A673 (cell line): ENCODE data around the gene STX1A. TPM values are rescaled to one million over a fixed set of nuclear protein-coding genes. Genes with fewer than 3 reads are reported as not detected.

Source experiments
- BruUV-seq: library from RNA; stranded (reverse); fragments of 400-500 nt; replicated peaks from 2 replicates; lab custom pipeline; 2021; lab: Mats Ljungman, UMichigan
- CTCF ChIA-PET: fragments of 300-600 bp; sonication (Branson Sonifier 250); formaldehyde crosslinking; loops from one replicate; lab custom pipeline; 2022; ENCODE audit warnings: antibody characterized with exemption; lab: Charles Lee
- POLR2A ChIA-PET: fragments of 300-600 bp; sonication (Branson Sonifier 250); formaldehyde crosslinking; loops from one replicate; lab custom pipeline; 2022; ENCODE audit warnings: antibody characterized with exemption; ENCODE audit not compliant: low non-redundant PET; lab: Charles Lee
- DNase-seq: peaks from one replicate; pipeline ENCODE4 v3.0.0-alpha.2; 2015; ENCODE audit warnings: low spot score
- H3K27ac ChIP-seq: fragments of 200-600 bp; sonication (generic); 2 replicates; pipeline ENCODE4 v1.5.1; 2016; ENCODE audit warnings: mixed run types, low read depth, mild to moderate bottlenecking, mixed read lengths, antibody characterized with exemption, low read length; ENCODE audit not compliant: poor library complexity, severe bottlenecking
- H3K27me3 ChIP-seq: fragments of 200-600 bp; sonication (generic); replicated peaks from 2 replicates; pipeline ENCODE4 v1.6.1; 2017; ENCODE audit warnings: mixed run types, low read depth, mild to moderate bottlenecking, mixed read lengths, antibody characterized with exemption, low read length; ENCODE audit not compliant: insufficient read depth, poor library complexity
- H3K36me3 ChIP-seq: fragments of 200-600 bp; sonication (generic); 2 replicates; pipeline ENCODE4 v1.6.1; 2016; ENCODE audit warnings: mixed run types, mild to moderate bottlenecking, mixed read lengths, antibody characterized with exemption, low read length; ENCODE audit not compliant: insufficient read depth, poor library complexity, severe bottlenecking
- H3K4me1 ChIP-seq: fragments of 200-600 bp; sonication (generic); 2 replicates; pipeline ENCODE4 v1.6.1; 2017; ENCODE audit warnings: mixed run types, mild to moderate bottlenecking, mixed read lengths, antibody characterized with exemption, low read length; ENCODE audit not compliant: insufficient read depth, poor library complexity, severe bottlenecking
- H3K4me3 ChIP-seq: fragments of 200-600 bp; sonication (generic); 2 replicates; pipeline ENCODE4 v1.5.1; 2016; ENCODE audit warnings: low read depth, mixed run types, mild to moderate bottlenecking, mixed read lengths, low read length; ENCODE audit not compliant: poor library complexity, severe bottlenecking
- H3K9me3 ChIP-seq: fragments of 200-600 bp; sonication (generic); 2 replicates; pipeline ENCODE4 v1.6.1; 2016; ENCODE audit warnings: mixed run types, low read depth, mild to moderate bottlenecking, mixed read lengths, antibody characterized with exemption, low read length; ENCODE audit not compliant: poor library complexity, severe bottlenecking
- EZH2 ChIP-seq: fragments of 200-600 bp; sonication (generic); IDR thresholded peaks from 2 replicates; pipeline ENCODE4 v1.6.1; 2017; ENCODE audit warnings: borderline replicate concordance, low read depth, mild to moderate bottlenecking, mixed read lengths, antibody characterized with exemption, low read length; ENCODE audit not compliant: poor library complexity, severe bottlenecking
- intact Hi-C: fragments of 100-400 bp; cut with micrococcal nuclease; formaldehyde crosslinking; loops from one replicate; pipeline ENCODE4 v1.10.0; 2022; ENCODE audit not compliant: unreplicated experiment
- total RNA-seq: library from RNA; stranded (reverse); gene quantifications from 2 replicates; pipeline ENCODE4 v1.2.3, GENCODE V29; 2021
- TF ChIP-seq, protein P1 (sequence below): fragments of 300-800, 200-600 bp; sonication (generic); conservative IDR thresholded peaks from 2 replicates; pipeline ENCODE4 v1.5.1; 2017; ENCODE audit warnings: low read depth, mild to moderate bottlenecking, antibody characterized with exemption, low read length, moderate library complexity, mixed read lengths

Gene STX1A
- total RNA-seq, 1 experiment from 2014 or later: 47.1 TPM

DNA sequence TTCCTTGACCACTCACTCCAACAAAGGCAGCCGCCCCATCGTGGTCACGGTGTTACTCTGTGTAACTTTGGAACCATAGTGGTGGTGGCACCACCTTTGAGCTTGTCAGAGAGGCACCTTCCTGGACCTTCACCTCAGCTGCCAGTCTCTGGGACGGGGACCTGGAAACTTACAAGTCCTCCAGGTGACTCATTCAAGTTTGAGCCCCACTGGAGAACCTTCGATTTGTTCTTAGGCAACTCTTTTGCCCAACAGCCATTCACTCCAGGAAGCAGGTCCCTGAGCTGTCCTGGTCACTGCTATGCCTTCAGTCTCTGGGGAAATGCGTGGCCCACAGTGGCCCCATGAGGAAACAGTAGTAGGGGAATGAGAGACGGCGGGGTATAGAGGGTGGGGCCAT, 17.2 kb downstream of the STX1A start:
- no peak for DNase-seq

DNA sequence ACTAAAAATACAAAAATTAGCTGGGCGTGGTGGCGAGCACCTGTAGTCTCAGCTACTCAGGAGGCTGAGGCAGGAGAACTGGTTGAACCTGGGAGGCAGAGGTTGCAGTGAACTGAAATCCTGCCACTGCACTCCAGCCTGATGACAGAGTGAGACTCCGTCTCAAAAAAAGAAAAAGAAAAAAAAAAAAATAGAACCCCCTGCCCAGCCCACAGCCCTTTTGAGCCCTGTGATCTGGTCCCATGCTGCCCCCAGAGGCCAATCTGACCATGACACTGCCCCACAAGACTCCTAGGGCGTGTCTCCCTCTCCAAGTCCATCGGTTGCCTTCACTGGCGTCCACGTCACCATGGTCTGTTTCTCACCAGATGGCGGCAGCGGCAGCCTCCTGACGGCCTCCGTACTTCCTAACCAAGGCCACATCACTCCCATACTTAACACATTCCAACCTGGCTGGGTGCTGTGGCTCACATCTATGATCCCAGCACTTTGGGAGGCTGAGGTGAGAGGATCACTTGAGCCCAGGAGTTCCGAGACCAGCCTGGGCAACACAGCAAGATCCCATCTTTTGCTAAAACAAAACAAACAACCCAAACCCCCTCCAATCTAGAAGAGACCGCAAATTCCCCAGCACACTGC, 18.0 kb downstream of the STX1A start:
- peak; percentile 58 for DNase-seq
- TF ChIP-seq, protein P1, sequence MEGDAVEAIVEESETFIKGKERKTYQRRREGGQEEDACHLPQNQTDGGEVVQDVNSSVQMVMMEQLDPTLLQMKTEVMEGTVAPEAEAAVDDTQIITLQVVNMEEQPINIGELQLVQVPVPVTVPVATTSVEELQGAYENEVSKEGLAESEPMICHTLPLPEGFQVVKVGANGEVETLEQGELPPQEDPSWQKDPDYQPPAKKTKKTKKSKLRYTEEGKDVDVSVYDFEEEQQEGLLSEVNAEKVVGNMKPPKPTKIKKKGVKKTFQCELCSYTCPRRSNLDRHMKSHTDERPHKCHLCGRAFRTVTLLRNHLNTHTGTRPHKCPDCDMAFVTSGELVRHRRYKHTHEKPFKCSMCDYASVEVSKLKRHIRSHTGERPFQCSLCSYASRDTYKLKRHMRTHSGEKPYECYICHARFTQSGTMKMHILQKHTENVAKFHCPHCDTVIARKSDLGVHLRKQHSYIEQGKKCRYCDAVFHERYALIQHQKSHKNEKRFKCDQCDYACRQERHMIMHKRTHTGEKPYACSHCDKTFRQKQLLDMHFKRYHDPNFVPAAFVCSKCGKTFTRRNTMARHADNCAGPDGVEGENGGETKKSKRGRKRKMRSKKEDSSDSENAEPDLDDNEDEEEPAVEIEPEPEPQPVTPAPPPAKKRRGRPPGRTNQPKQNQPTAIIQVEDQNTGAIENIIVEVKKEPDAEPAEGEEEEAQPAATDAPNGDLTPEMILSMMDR: peak; percentile 58
- TF ChIP-seq EZH2: no peak
- Histone ChIP-seq H3K4me1 (peaks cover 34% of the 10 kb centered on the region), H3K36me3 (peaks cover 66% of the 10 kb centered on the region), H3K4me3 (no peak overlapping the region), H3K27me3 (no peaks in the 10 kb centered on the region), H3K9me3 (no peaks in the 10 kb centered on the region), H3K27ac (peak overlapping the region; percentile 68)
- intact Hi-C loops: no loop called here
- BruUV-seq: TSS peak; percentile 25
- ChIA-PET POLR2A (no interaction called here), CTCF (interaction anchor here (0.6 to 1.1 kb wide), 2 partner anchors 8 to 203 kb away, joined by 3 to 15 read pairs; no protein-coding TSS in a partner anchor)

More for the DNA sequence above, 17.2 kb downstream of the STX1A start:
- no TSS peak for BruUV-seq
- POLR2A ChIA-PET: no interaction called here
- Histone ChIP-seq H3K27ac (peak overlapping the region; percentile 68), H3K4me1 (peaks cover 42% of the 10 kb centered on the region), H3K9me3 (no peaks in the 10 kb centered on the region), H3K27me3 (no peaks in the 10 kb centered on the region), H3K4me3 (no peak overlapping the region), H3K36me3 (peaks cover 58% of the 10 kb centered on the region)
- intact Hi-C loops: no loop called here
- CTCF ChIA-PET: interaction anchor here (0.6 to 1.1 kb wide), 2 partner anchors 9 to 202 kb away, joined by 3 to 15 read pairs; no protein-coding TSS in a partner anchor
- TF ChIP-seq, protein P1: no peak

DNA sequence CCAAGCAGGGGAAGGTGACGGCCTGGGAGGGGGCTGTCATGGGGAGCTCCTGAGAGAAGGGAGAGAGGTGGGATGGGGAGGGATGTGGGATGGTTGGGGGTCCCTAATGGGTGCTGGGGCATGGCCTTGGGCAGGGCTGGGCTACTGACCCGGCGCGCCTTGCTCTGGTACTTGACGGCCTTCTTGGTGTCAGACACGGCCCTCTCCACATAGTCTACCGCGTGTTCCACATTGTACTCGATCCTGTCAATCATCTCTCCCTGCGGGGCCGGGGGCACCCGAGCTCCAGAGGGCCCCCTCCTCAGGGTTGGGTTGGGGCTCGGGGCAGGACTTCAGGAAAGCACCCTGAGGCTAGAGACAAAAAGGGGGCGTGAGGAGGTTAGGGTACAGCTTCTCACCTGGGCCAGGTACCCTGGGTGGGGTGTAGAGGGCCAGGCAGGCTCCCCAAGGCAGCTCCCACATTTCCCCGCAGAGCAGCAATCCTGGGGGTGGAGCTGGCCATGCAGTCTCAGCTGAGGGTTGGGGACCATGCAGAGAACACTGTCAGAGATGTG, 18.8 kb downstream of the STX1A start:
- Histone ChIP-seq H3K9me3 (no peaks in the 10 kb centered on the region), H3K27ac (no peak overlapping the region), H3K27me3 (no peaks in the 10 kb centered on the region), H3K4me3 (no peak overlapping the region), H3K36me3 (peaks cover 74% of the 10 kb centered on the region), H3K4me1 (peaks cover 26% of the 10 kb centered on the region)
- CTCF ChIA-PET: no interaction called here
- intact Hi-C loops: no loop called here
- no peak for TF ChIP-seq EZH2
- TF ChIP-seq, protein P1: no peak
- DNase-seq: no peak
- BruUV-seq: no TSS peak
- POLR2A ChIA-PET: no interaction called here
